GM19455 (cell line): ENCODE results near the gene DIO3.
"Not testable (repeated sequence)": the region's sequence is repeated elsewhere in the genome, so short reads cannot be mapped to it uniquely, and the experiment has no call there.

Experiments
- ATAC-seq: cut with Tn5 transposase; IDR thresholded peaks from one replicate; pipeline ENCODE4 v1.9.1; 2021; ENCODE audit not compliant: unreplicated experiment

Gene DIO3

DNA sequence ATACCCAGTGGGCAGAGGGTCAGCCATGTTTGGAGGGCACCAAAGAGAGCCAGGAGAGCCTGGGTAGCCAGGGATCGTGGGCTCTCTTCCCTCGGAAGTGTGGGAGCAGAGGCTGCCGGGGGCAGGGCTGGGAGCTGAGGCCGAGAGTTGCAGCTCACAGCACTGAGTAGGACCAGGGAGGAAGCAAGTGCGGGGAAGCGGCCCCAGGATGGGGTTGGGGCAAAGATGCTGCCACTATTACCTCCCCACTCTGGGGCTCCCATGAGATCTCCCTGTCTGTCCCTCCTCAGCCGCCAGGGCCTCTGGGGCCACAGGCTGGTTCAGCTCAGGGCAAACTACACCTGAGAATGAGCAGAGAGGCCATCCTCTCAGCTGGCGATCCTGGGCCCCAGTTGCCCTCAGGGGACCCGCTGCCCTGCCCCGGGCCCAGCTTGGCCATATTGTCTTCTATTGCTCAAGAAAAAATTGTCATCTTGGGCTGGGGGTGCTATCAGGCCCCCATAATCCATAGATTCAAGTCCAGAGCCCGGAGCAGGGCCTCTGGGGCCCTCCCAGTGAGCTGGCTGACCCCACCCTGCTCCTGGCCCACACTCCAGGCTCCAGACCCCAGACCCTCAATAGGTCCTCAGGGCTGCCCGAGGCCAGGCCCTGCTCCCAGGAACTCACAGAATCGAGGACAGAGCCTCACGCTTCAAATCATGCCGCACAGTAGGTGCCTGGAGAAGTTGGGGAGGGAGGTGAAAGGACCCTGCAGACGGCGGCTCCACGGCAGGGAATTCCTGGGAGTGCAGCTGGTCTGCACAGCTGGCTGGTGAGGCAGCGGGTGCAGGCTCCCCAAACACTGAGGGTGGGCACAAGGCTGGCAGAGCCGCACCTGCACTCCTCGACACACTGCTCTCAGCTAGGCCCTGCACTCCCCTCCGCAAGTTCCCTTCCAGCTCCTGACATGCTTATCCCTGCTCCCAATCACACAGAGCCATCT is 20.5 kb upstream of the DIO3 start:
- no peak for ATAC-seq

DNA sequence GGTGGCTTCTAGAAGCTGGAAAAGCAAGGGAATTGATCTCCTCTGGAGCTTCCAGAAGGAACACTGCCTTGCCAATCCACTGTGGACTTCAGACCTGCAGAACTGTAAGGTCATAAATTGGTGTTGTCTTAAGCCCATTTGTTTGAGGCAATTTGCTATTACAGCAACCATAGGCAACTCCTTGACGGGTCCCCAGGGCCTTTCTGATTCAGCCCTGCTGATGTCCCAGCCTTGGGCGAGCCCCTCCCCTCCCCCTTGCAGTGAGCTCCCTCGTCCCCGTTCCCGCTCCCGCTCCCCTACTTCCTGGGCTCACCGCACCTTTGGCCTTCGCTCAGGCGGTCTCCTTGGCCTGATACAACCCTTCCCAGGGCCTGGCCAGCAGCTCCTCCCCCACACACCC is 18.9 kb upstream of the DIO3 start:
- no peak for ATAC-seq

DNA sequence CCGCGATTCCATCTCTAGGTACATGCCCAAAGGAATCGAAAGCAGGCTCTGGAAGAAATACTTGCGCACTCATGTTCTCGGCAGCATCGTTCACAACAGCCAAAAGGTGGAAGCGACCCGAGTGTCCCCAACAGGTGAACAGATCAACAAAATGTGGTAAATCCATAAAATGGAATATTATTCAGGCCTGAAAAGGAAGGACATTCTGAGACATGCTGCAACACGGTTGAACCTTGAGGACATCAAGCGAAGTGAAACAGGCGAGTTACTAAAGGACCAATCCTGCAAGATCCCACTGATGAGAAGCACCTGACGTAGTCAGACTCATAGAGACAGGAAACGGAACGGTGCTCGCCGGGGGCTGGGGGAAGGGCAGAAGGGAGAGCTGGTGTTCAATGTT is 17.5 kb upstream of the DIO3 start:
- no peak for ATAC-seq

DNA sequence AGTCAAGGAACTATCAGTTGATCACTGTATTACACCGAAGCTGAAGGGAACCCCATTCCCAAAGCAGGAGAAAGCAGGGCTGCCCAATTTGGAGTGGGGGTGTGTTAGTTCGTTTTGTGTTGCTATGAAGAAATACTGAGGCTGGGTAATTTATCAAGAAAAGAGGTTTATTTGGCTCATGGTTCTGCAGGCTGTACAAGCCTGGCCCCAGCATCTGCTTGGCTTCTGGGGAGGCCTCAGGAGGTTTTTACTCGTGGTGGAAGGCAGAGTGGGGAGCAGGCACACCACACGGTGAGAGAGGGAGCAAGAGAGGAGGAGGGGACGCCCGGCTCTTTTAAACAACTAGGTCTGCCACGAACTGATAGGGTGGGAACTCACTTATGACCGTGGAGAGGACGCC is 16.7 kb upstream of the DIO3 start:
- no peak for ATAC-seq

DNA sequence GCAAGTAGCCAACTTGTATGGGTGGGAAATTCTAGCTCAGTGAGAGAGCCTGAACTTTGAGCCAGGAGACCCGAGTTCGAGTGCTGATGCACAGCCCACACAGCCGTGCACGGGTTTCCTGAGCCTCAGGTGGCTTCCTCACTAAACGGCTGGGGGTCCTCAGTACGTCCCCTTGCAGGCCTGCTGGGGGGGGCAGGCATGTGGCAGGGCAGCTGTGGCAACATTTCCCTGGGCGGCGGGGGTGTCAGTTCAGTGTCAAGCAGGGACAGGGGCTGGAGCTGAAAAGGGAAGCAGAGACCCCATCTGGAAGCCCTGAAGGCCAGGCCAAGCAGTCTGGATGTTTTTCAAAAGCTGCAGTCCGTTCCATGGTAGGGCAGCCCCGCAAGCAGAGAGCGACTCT is 14.6 kb upstream of the DIO3 start:
- no peak for ATAC-seq

DNA sequence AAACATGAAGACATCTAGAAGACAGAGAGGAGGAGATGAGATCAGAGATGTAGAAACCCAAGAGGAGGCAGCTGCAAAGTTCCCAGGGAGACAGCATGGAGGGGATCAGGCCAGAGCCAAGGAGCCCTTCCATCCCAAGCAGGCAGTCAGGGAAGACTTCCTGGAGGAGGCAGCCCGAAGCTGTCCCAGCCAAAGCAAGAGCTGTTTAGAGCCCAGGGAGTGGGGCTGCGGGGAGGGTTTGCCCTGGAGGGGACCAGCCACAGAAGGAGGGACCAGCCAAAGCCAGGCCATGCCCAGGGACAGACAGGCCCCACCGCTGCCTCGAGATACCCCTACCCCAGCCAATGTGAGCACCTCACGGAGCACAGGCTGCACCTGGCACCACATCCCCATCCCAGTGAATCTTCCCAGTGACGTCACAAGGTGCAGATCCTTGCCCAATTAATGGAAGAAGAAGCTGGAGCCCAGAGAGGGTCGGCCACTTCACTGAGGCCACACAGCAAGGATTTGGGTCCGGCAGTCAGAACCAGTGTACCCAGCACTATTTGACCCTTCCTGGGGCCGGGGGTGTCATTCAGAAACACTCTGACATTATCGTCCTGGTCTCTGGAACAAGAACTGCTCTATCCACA is 14.1 kb upstream of the DIO3 start:
- no peak for ATAC-seq

DNA sequence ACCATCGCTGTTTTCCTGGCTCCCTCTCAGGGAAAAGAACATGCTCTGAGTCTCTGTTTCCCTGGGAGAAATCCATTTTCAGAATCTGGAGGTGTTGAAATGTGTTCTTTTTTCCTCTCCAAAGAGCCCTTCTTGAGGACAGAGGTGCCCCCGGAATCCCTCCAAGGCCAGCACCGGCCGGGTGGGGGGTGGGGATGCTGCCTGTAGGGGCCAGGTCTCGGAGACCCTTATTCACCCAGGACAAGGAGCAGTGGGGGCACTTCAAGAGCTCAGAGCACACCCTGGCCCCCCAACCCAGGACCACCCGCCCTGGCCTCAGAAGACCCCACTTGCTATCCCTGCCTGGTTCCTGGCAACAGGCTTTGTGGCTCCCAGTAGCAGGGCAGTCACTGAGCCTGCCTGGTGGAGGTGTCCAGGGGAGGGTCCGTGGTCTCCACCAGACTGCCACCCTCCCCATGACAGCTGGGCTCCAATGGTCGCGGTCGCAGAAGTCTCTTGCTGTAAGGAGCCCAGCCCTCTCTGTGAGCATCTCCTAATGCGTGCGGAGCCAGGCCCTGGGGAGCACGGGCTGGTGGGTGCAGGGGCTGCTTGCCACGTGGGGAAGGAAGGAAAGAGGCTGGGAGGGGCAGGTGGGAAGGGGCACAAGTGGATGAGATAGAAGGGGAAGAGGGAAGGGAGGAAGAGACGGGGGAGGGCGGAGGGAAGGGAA is 13.2 kb upstream of the DIO3 start:
- no peak for ATAC-seq

DNA sequence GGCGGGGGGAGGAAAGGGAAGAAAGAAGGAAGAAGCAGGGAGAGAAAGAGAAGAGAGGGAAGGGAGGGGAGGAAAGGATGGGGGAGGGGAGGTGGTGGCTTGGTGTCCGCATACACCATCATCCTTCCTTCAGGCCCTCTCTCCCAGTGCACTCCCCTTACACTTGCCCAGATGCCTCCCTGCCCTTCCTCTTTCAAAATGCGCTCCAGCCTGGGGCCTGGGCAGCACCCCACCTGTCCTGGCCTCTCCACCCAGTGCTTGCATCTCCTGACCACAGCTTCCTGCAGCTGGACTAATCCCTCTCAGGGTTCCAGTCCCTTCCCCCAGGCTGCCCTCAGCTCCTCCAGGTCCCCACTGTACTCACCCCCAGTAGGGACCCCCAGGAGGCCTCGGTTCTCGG is 12.6 kb upstream of the DIO3 start:
- ATAC-seq = no peak

DNA sequence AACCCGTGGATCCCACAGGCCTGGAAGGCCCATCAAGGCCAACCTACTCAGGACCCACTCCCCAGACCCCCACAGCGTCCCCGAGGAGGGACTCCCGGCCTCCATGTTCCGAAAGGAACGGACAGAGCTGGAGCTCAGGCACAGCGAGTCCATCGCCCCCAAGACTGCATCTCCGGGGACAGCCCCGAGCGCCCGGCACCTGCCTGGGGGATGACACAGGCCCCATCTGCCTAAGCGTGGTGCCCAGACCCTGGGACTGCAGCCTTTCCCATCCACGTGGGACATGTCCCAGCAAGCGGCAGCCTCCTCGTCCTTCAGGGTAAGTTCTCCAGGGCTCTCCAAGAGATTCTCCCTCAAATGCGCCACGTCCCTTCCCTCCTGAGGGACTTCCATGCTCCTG is 12.1 kb upstream of the DIO3 start:
- ATAC-seq = no peak

DNA sequence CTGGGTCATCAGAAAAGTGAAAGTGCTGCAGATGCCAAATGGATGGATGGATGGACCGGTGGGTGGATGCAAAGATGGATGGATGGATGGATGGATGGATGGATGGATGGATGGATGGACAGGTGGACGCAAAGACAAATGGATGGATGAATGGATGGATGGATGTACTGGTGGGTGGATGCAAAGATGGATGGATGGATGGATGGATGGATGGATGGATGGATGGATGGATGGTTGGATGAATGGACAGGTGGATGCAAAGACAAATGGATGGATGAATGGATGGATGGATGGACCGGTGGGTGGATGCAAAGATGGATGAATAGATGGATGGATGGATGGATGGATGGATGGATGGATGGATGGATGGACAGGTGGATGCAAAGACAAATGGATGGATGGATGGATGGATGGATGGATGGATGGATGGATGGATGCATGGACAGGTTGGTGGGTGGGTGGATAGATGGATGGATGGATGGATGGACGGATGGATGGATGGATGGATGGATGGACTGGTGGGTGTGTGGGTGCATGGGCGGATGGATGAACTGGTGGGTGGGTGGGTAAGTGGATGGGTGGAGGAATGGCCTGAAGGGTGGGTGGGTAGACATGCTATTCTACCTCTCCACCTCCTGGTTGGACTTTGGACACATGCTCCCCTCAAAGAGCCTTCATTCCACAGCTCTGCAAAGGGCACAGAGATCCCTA is 10.9 kb upstream of the DIO3 start:
- not testable (repeated sequence) for ATAC-seq

DNA sequence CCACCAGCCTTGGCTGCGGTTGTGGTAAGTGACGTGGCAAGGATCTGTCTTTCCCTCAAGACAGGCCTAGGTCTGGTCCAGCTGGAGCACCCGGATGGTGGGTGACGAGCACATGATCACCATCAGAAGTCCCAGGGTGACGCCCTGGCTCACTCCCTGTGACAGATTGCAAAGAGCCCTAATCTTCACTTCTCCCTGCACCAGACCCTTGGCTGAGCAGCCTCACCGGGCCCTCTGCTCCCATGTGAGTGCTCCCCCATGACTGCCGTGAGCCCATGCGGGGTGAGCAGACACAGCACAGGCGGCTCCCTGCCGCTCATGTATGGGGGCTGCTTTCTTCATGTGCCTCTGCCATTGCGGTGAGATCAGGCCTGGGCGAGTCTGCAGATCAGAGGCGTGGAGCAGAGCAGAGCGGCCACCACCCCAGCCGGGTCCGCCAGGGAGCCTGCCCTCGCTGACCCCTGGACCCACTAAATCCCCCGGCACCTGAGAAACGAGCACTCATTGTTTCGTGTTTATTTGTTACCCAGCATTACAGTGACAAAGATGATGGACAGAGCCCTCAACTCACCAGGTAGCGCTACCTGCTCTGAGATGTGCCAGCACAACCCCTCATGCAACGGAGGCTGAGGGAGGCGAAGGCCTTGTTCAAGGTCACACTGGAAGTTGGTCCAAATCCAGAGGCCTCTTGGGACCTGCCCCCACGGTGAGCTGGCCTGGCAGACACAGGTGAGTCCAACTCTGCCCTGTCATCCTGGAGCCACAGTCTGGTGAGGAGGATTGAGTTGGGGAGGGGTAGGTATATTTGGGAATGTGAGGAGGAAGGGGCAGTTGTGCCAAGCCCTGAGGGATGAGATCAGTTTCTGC is 9.3 kb upstream of the DIO3 start:
- ATAC-seq = no peak

DNA sequence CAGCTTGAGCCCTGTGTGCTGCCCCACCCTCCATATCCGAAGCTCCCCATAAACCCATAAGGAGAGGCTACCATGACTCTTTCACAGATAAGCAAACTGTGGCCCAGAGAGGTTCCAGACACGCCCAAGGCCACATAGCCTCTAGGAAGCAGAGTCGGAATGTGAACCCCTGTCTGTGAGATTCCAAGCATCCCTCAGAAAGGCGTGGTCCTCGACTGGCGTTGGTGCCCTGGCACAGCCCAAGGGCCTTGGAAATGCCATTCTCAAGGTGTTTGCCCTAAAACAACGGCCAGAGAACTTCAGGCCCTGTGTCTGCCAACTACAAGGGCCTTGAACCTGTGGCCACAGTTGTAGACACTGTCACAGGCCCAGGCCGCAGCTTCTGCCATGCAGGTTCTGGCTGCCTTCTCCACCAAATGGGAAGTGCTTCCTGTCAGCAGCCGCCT is 8.5 kb upstream of the DIO3 start:
- no peak for ATAC-seq

DNA sequence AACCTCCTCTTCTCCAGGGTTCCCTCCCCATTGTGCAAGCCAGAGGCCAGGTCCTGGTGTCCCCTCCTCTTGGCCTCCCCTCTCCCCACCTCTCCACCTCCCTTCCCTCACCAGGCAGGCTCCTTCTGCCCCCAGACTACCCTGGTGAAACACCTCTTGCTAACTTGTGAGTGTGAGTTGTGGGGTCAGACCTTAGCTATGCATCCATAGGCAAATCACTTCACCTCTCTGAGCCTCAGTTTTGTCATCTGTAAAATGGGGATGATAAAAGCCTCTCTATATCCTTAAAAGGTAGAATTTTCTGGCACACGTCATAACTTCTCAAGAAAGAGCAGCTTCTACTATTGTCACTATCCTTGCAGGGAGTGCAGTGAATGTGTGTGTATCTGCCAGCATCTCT is 7.9 kb upstream of the DIO3 start:
- ATAC-seq = no peak

DNA sequence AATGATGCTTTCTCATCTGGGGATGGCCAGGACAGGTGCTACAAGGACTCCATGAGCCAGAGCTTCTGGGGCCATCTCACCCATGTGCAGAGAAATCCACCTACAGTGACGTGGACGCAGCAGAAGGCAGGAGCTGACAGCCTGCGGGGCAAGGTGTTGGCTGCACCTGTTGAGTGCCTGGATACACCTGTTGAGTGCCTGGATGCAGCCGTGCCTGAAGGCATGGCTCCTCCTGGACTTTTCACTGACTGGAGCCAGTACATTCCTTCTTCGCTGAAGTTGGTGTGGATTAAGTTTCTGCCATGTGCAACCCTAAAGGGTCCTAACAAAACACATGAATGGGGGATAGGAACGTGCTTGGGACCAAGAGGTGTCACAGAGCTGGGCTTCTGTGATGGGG is 7.4 kb upstream of the DIO3 start:
- ATAC-seq = no peak

DNA sequence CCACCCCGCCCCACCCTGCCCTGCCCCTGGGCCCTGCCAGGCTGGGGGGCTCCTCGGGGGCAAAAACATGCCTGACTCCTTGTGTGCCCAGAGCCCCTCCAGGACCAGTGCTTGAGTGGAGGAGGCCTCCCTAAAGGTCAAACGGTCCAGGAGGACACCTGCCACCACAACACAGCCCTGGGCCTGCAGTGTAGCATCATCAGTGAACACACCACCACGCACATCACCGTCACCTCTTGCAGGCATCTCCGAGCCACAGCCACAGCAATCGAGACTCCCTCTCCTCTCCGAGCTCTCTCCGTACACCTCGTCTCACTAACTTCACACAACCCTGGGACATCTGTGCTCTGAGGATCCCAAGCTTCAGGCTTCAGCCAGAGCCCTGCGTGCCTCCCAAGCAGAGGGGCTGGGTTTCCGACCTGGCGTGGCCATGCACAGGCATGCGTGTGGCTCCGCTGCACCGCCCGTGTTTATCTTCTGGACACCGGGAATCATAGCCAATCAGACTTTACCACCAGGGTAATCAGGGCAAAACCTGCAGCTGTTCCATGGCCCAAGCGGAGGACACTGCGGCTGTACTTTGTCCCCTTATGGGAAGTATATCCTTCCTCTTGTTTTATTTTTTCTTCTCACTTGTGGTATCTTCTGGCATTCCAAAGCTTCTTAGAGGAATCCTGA is 6.2 kb upstream of the DIO3 start:
- no peak for ATAC-seq

DNA sequence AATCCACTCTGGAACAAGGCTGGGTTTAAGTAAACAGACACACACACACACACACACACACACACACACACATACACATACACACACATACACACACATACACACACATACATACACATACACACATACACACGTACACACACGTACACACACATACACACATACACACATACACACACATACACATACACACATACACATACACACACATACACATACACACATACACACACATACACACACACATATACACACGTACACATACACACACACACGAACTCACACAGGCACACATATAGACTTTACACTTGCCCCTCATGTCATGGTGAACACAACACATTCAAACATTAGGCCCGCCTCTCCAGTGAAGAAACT is 5.6 kb upstream of the DIO3 start:
- ATAC-seq = not testable (repeated sequence)

DNA sequence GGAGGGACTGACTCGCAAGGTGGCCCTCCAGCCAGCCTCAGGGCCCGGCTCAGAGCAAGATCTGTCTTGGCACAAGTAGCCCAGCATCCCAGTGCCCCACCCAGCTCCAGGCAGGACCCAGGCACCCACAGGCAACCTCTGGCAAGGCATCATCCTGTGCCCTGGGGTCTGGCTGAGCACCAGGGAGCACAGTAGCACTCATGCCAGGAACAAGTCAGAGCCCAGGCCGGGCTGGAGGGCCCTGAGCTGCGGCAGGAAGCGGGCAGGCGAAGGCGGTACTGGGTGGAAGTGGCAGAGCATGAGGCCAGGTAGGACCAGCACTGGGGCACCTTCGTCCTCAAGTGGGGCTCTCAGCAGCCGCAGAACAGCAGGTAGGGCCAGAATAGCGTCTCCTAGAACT is 5.2 kb upstream of the DIO3 start:
- no peak for ATAC-seq

DNA sequence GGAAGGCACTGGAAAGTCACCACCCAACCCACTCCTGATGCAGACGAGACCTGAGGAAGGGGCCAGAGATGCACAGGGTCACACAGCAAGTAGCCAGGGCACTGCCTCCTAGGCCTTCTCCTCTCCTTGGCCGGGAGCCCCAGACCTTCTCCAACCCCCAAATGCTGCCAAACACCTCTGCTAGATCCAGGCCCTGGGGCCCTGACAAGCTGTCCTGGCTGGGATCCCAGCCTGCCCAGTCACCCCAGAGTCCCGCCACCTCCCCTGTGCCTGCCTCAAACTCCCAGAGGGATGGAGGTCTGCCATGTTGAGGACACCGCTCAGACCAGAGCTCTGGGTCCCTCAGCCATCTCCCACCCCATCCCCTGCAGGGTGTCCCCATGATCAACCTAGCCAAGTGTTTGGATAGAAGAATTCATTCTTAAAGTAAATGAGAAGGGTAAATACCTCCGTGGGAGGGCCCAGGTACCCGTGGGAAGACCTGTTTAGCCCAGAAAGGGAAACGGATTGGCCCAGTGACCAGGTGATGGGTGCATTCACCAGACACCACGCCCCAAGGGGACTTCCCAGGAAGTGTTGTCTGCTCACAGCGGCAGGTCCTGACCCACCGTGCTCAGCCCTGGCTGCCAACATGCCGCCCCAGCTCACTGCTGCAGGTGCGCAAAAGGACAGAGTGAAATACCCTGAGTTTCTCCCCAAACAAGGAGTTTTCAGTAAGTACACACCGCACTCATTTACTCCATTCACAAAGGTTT is 4.6 kb upstream of the DIO3 start:
- ATAC-seq = no peak

DNA sequence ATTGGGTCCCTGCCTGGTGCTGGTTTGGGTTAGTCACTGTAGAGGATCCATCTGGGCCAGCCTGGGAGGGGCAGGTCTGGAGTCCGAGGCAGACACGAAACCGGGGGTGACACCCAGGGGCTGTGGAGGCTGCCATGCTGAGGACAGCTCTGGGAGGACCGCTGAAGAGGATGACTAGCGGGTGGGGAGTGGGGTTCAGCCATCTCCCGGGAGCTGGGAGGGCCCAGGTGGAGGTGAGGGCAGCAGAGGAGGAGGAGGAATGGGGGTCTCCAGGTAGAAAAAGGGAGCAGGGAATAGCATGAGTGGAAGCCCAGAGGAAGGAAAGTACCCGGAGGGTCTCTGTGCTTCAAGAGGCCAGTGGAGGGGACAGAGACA is 4.0 kb upstream of the DIO3 start:
- ATAC-seq = no peak
